GM18951 (cell line): ENCODE measurements around the gene IGFBP3.

ENCODE experiments used
- POLR2A ChIP-seq: IDR thresholded peaks from 4 replicates; pipeline ENCODE4 v1.6.1; 2011; ENCODE audit warnings: mild to moderate bottlenecking; ENCODE audit not compliant: insufficient read length, insufficient read depth; ENCODE audit errors: extremely low read depth
- in situ Hi-C: fragments of 300-500 bp; cut with MboI; formaldehyde crosslinking; loops from one replicate; pipeline ENCODE4 v1.12.0; 2022; ENCODE audit warnings: low sequenced_read_pairs, mixed read lengths, inconsistent platforms; ENCODE audit not compliant: unreplicated experiment

IGFBP3 gene

GRCh38 chr7:45897042-45897690 lies 23.9 kb downstream of the IGFBP3 start:
- no peak for TF ChIP-seq POLR2A
- in situ Hi-C loops: no loop called here

- in situ Hi-C loops: no loop called here
- TF ChIP-seq POLR2A: no peak
Observed at GRCh38 chr7:45894665-45895062, 26.4 kb downstream of the IGFBP3 start.

GRCh38 chr7:45893996-45894664 lies 26.9 kb downstream of the IGFBP3 start:
- no peak for TF ChIP-seq POLR2A
- in situ Hi-C loops: no loop called here

GRCh38 chr7:45893374-45893995 lies 27.6 kb downstream of the IGFBP3 start:
- TF ChIP-seq POLR2A: no peak
- in situ Hi-C loops: no loop called here

GRCh38 chr7:45892407-45893035 lies 28.6 kb downstream of the IGFBP3 start:
- in situ Hi-C loops: no loop called here
- no peak for TF ChIP-seq POLR2A

- TF ChIP-seq POLR2A: no peak
- in situ Hi-C loops: no loop called here
Observed at GRCh38 chr7:45891462-45892402, 29.3 kb downstream of the IGFBP3 start.

- TF ChIP-seq POLR2A: no peak
- in situ Hi-C loops: no loop called here
Observed at GRCh38 chr7:45890902-45891461, 30.1 kb downstream of the IGFBP3 start.

- in situ Hi-C loops: no loop called here
- TF ChIP-seq POLR2A: no peak
Observed at GRCh38 chr7:45890125-45890901, 30.8 kb downstream of the IGFBP3 start.

- no peak for TF ChIP-seq POLR2A
- in situ Hi-C loops: no loop called here
Observed at GRCh38 chr7:45889367-45890067, 31.6 kb downstream of the IGFBP3 start.

GRCh38 chr7:45888993-45889366 lies 32.1 kb downstream of the IGFBP3 start:
- no peak for TF ChIP-seq POLR2A
- in situ Hi-C loops: no loop called here
